Progenitor cell of endocrine pancreas (in vitro differentiated cells): ENCODE data around the gene GAPDHS. TPM values are rescaled to one million over a fixed set of nuclear protein-coding genes. Genes with fewer than 3 reads are reported as not detected.
A peak's percentile ranks its signal among the peaks of the same experiment; 100 is the strongest.

Experiments used
- DNase-seq: peaks from one replicate; pipeline ENCODE4 v3.0.0; 2021; ENCODE audit warnings: low spot score; ENCODE audit not compliant: unreplicated experiment
- H3K27ac Mint-ChIP-seq: 2 replicates; pipeline ENCODE4 v1.8.0; 2021; ENCODE audit warnings: mild to moderate bottlenecking, moderate library complexity, mixed read lengths
- H3K27me3 Mint-ChIP-seq: 2 replicates; pipeline ENCODE4 v1.8.0; 2021; ENCODE audit warnings: mixed read lengths
- H3K36me3 Mint-ChIP-seq: 2 replicates; pipeline ENCODE4 v1.8.0; 2022; ENCODE audit warnings: mixed read lengths; ENCODE audit not compliant: insufficient read depth
- H3K4me1 Mint-ChIP-seq: 2 replicates; pipeline ENCODE4 v1.8.0; 2021; ENCODE audit warnings: low read depth, mixed read lengths
- H3K4me3 Mint-ChIP-seq: 2 replicates; pipeline ENCODE4 v1.8.0; 2021; ENCODE audit warnings: low read depth, mild to moderate bottlenecking, moderate library complexity, mixed read lengths
- H3K9me3 Mint-ChIP-seq: 2 replicates; pipeline ENCODE4 v1.8.0; 2021; ENCODE audit warnings: low read depth, mixed read lengths
- CTCF ChIP-seq: fragments of 200-600 bp; sonication (generic); IDR thresholded peaks from one replicate; pipeline ENCODE4 v1.5.0; 2021; ENCODE audit warnings: antibody characterized with exemption, mild to moderate bottlenecking; ENCODE audit not compliant: unreplicated experiment
- total RNA-seq: library from RNA; stranded (reverse); gene quantifications from 2 replicates; pipeline ENCODE4 v1.2.1, GENCODE V29; 2021

The GAPDHS gene
- total RNA-seq, 1 donor from 2014 or later: not detected

- peaks cover 22% of the 10 kb centered on the region for H3K27me3 Mint-ChIP-seq
- peaks cover 3% of the 10 kb centered on the region for H3K4me1 Mint-ChIP-seq
- no peak for DNase-seq
- TF ChIP-seq CTCF: no peak
- H3K9me3 Mint-ChIP-seq: no peaks in the 10 kb centered on the region
- no peaks in the 10 kb centered on the region for H3K36me3 Mint-ChIP-seq
- H3K4me3 Mint-ChIP-seq: no peak overlapping the region
- no peak overlapping the region for H3K27ac Mint-ChIP-seq
Measured at GRCh38 chr19:35516310-35516709, 16.9 kb upstream of the GAPDHS start.

GRCh38 chr19:35517342-35517741, 15.9 kb upstream of the GAPDHS start:
- Mint-ChIP-seq H3K9me3 (no peaks in the 10 kb centered on the region), H3K27ac (no peak overlapping the region), H3K4me3 (no peak overlapping the region), H3K27me3 (peaks cover 22% of the 10 kb centered on the region), H3K4me1 (peaks cover 3% of the 10 kb centered on the region), H3K36me3 (no peaks in the 10 kb centered on the region)
- no peak for DNase-seq
- no peak for TF ChIP-seq CTCF

GRCh38 chr19:35518313-35518712, 14.9 kb upstream of the GAPDHS start:
- DNase-seq: no peak
- H3K27me3 Mint-ChIP-seq: peaks cover 25% of the 10 kb centered on the region
- no peak for TF ChIP-seq CTCF
- H3K4me1 Mint-ChIP-seq: peaks cover 3% of the 10 kb centered on the region
- H3K9me3 Mint-ChIP-seq: no peaks in the 10 kb centered on the region
- H3K27ac Mint-ChIP-seq: peak overlapping the region; percentile 41
- no peak overlapping the region for H3K4me3 Mint-ChIP-seq
- H3K36me3 Mint-ChIP-seq: no peaks in the 10 kb centered on the region

GRCh38 chr19:35519291-35519690, 14.0 kb upstream of the GAPDHS start:
- H3K4me3 Mint-ChIP-seq: no peak overlapping the region
- peaks cover 4% of the 10 kb centered on the region for H3K4me1 Mint-ChIP-seq
- TF ChIP-seq CTCF: no peak
- no peaks in the 10 kb centered on the region for H3K9me3 Mint-ChIP-seq
- DNase-seq: no peak
- H3K36me3 Mint-ChIP-seq: no peaks in the 10 kb centered on the region
- H3K27me3 Mint-ChIP-seq: peaks cover 29% of the 10 kb centered on the region
- H3K27ac Mint-ChIP-seq: no peak overlapping the region

GRCh38 chr19:35521124-35521743, 12.0 kb upstream of the GAPDHS start:
- DNase-seq: no peak
- no peaks in the 10 kb centered on the region for H3K9me3 Mint-ChIP-seq
- no peaks in the 10 kb centered on the region for H3K36me3 Mint-ChIP-seq
- H3K4me3 Mint-ChIP-seq: no peak overlapping the region
- H3K4me1 Mint-ChIP-seq: peaks cover 5% of the 10 kb centered on the region
- peak overlapping the region; percentile 62 for H3K27ac Mint-ChIP-seq
- H3K27me3 Mint-ChIP-seq: peaks cover 37% of the 10 kb centered on the region
- TF ChIP-seq CTCF: no peak
